ENCODE results near the gene TAS2R38.

The TAS2R38 gene

DNA sequence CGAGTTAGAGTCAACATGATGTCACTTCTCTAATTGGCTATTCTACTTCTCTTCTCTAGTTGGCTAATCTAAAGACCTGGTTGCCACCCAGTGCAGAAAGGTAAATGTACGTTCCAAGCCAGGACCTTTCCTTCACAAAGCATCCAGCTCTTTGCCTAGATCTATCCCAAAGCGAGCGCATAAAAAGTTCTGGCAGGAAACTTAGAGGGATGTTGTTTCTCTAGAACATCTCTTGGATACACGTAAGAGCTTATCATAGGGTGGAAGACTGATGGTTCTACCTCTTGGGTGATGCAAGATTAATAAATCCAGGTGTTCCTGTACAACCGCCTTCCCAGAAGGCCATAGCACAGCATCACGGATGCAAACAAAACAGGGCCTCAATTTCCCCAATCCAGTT lies at the start of gene TAS2R38:
TAS2R38 (minus strand) TSS at position 101 of the 400 bp plus-strand sequence; CDS start at position 17, 84 bp downstream.
- Histone ChIP-seq H3K27ac (ENCODE audit: low read depth, low read length) (no peak within 1 kb of the TSS), H3K27me3 (ENCODE audit: control insufficient read depth in 1 of 2, insufficient read depth in 2 of 2, low read length in 2 of 2) (no peaks in the 10 kb centered on the region), H3K4me3 (ENCODE audit: low read depth in 1 of 2, low read length in 2 of 2) (no peak within 1 kb of the TSS), H3K4me1 (ENCODE audit: control insufficient read depth in 1 of 2, insufficient read depth in 2 of 2, low read length in 2 of 2) (peaks cover 8 to 11% of the 10 kb centered on the region in 2 donors), H3K9ac (ENCODE audit: low read depth in 1 of 2, low read length in 2 of 2) (no peak within 1 kb of the TSS), H3K9me3 (ENCODE audit: control insufficient read depth in 1 of 2, low read length in 2 of 2) (no peaks in the 10 kb centered on the region), H3K36me3 (ENCODE audit: control insufficient read depth in 1 of 2, insufficient read depth in 2 of 2, low read length in 2 of 2) (no peaks in the 10 kb centered on the region)

DNA sequence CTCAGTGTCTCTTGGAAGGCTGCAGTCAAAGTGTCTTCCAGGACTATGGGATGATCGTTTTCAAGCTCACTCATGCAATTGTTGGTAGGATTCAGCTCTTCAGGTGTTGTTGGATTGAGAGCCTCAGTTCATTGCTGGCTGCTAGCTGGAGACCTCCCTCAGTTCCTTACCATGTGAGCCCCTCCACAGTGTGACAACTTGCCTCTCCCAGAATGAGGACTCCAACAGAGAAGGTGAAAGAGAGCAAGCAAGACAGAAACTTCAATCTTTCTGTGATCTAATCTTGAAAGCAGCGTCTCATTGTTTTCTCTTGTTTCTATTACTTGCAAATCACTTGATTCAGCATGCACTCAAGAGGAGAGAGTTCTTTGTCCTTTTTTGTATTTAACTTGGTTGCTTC lies 44.6 kb upstream of the TAS2R38 start:
- H3K9ac ChIP-seq (ENCODE audit: low read depth in 1 of 2, low read length in 2 of 2), result no peak overlapping the region
- no peaks in the 10 kb centered on the region for H3K9me3 ChIP-seq (ENCODE audit: control insufficient read depth in 1 of 2, low read length in 2 of 2)
- H3K36me3 ChIP-seq (ENCODE audit: control insufficient read depth in 1 of 2, insufficient read depth in 2 of 2, low read length in 2 of 2), result peaks cover 0 to 3% of the 10 kb centered on the region in 2 donors
- peaks cover 2 to 3% of the 10 kb centered on the region in 2 donors for H3K4me1 ChIP-seq (ENCODE audit: control insufficient read depth in 1 of 2, insufficient read depth in 2 of 2, low read length in 2 of 2)
- H3K27me3 ChIP-seq (ENCODE audit: control insufficient read depth in 1 of 2, insufficient read depth in 2 of 2, low read length in 2 of 2), result no peaks in the 10 kb centered on the region
- H3K27ac ChIP-seq (ENCODE audit: low read depth, low read length), result no peak overlapping the region
- H3K4me3 ChIP-seq (ENCODE audit: low read depth in 1 of 2, low read length in 2 of 2), result no peak overlapping the region

GRCh38 chr7:142017451-142017850 lies 43.9 kb upstream of the TAS2R38 start:
- Histone ChIP-seq H3K27ac (ENCODE audit: low read depth, low read length) (no peak overlapping the region), H3K9me3 (ENCODE audit: control insufficient read depth in 1 of 2, low read length in 2 of 2) (no peaks in the 10 kb centered on the region), H3K36me3 (ENCODE audit: control insufficient read depth in 1 of 2, insufficient read depth in 2 of 2, low read length in 2 of 2) (peaks cover 0 to 3% of the 10 kb centered on the region in 2 donors), H3K9ac (ENCODE audit: low read depth in 1 of 2, low read length in 2 of 2) (no peak overlapping the region), H3K27me3 (ENCODE audit: control insufficient read depth in 1 of 2, insufficient read depth in 2 of 2, low read length in 2 of 2) (no peaks in the 10 kb centered on the region), H3K4me3 (ENCODE audit: low read depth in 1 of 2, low read length in 2 of 2) (no peak overlapping the region), H3K4me1 (ENCODE audit: control insufficient read depth in 1 of 2, insufficient read depth in 2 of 2, low read length in 2 of 2) (peaks cover 8 to 10% of the 10 kb centered on the region in 2 donors)

DNA sequence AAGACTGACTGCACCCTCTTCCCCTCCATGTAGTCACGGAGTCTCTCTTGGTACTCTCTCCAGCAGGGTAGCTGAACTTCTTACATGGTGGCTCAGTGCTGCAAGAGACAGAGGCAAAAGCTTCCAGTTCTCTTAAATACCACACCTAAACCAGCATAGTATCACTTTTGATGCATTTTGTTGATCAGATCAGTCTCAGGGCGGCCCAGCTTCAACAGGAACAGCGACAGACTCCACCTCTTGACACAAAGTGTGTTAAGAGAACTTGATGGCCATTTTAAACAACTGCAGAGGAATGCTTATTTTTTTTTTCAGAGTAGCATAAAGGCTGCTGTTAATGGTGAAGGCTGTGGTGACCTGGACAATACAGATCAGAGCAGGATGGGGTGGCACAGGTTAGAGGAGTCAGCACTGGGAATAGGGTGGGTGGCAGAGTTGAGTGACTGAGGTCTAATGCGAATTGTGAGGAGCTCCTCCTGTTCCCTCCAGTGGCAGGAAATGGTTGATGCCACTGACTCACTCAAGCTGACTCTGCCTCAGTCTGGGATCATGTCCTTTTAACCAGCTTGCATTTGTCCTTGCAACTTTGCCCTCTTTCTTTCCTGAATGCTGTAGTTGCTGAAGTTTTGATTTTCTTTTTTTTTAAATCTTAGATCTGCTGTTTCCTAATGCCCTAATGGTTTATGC lies 39.4 kb upstream of the TAS2R38 start:
- Histone ChIP-seq H3K4me3 (ENCODE audit: low read depth in 1 of 2, low read length in 2 of 2) (no peak overlapping the region), H3K27ac (ENCODE audit: low read depth, low read length) (no peak overlapping the region)

GRCh38 chr7:142010952-142011548 lies 37.5 kb upstream of the TAS2R38 start:
- peaks cover 24 to 51% of the 10 kb centered on the region in 2 donors for H3K4me1 ChIP-seq (ENCODE audit: control insufficient read depth in 1 of 2, insufficient read depth in 2 of 2, low read length in 2 of 2)
- no peaks in the 10 kb centered on the region for H3K36me3 ChIP-seq (ENCODE audit: control insufficient read depth in 1 of 2, insufficient read depth in 2 of 2, low read length in 2 of 2)
- H3K4me3 ChIP-seq (ENCODE audit: low read depth in 1 of 2, low read length in 2 of 2), result peak overlapping the region in 1 of 2 donors; percentile 7
- no peaks in the 10 kb centered on the region for H3K27me3 ChIP-seq (ENCODE audit: control insufficient read depth in 1 of 2, insufficient read depth in 2 of 2, low read length in 2 of 2)
- no peak overlapping the region for H3K27ac ChIP-seq (ENCODE audit: low read depth, low read length)
- H3K9me3 ChIP-seq (ENCODE audit: control insufficient read depth in 1 of 2, low read length in 2 of 2), result no peaks in the 10 kb centered on the region
- H3K9ac ChIP-seq (ENCODE audit: low read depth in 1 of 2, low read length in 2 of 2), result no peak overlapping the region

More for the DNA sequence above, 39.4 kb upstream of the TAS2R38 start:
- H3K4me1 ChIP-seq (ENCODE audit: control insufficient read depth in 1 of 2, insufficient read depth in 2 of 2, low read length in 2 of 2), result peaks cover 24 to 51% of the 10 kb centered on the region in 2 donors
- no peaks in the 10 kb centered on the region for H3K36me3 ChIP-seq (ENCODE audit: control insufficient read depth in 1 of 2, insufficient read depth in 2 of 2, low read length in 2 of 2)
- H3K9me3 ChIP-seq (ENCODE audit: control insufficient read depth in 1 of 2, low read length in 2 of 2), result no peaks in the 10 kb centered on the region
- H3K27me3 ChIP-seq (ENCODE audit: control insufficient read depth in 1 of 2, insufficient read depth in 2 of 2, low read length in 2 of 2), result no peaks in the 10 kb centered on the region
- no peak overlapping the region for H3K9ac ChIP-seq (ENCODE audit: low read depth in 1 of 2, low read length in 2 of 2)

- H3K9me3 ChIP-seq (ENCODE audit: control insufficient read depth in 1 of 2, low read length in 2 of 2), result no peaks in the 10 kb centered on the region
- H3K27ac ChIP-seq (ENCODE audit: low read depth, low read length), result no peak overlapping the region
These were observed 35.6 kb upstream of the TAS2R38 start for GRCh38 chr7:142009187-142009586.

DNA sequence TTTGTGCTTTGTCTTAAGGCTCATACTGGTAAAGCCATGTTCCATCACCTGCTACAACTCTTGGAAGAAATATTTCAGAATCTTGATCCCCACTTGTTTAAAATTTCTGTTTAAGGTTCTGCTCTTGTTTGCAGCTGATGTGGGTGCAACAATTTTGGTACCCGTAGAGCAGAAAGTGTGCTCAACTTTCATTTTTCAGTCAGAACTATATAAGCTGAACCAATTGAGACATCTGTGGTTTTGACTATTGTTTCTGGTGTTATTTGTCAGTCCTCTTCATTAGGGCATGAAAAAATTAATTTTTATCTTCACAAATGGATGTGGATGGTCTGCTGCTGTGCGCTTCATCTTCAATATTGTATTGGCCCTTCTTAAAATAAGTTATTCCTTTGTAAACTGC lies 33.0 kb upstream of the TAS2R38 start:
- Histone ChIP-seq H3K27me3 (ENCODE audit: control insufficient read depth in 1 of 2, insufficient read depth in 2 of 2, low read length in 2 of 2) (no peaks in the 10 kb centered on the region), H3K9me3 (ENCODE audit: control insufficient read depth in 1 of 2, low read length in 2 of 2) (no peaks in the 10 kb centered on the region), H3K4me3 (ENCODE audit: low read depth in 1 of 2, low read length in 2 of 2) (no peak overlapping the region), H3K9ac (ENCODE audit: low read depth in 1 of 2, low read length in 2 of 2) (no peak overlapping the region), H3K4me1 (ENCODE audit: control insufficient read depth in 1 of 2, insufficient read depth in 2 of 2, low read length in 2 of 2) (peaks cover 19 to 35% of the 10 kb centered on the region in 2 donors), H3K27ac (ENCODE audit: low read depth, low read length) (no peak overlapping the region), H3K36me3 (ENCODE audit: control insufficient read depth in 1 of 2, insufficient read depth in 2 of 2, low read length in 2 of 2) (no peaks in the 10 kb centered on the region)

More at GRCh38 chr7:142009187-142009586, 35.6 kb upstream of the TAS2R38 start:
- Histone ChIP-seq H3K4me1 (ENCODE audit: control insufficient read depth in 1 of 2, insufficient read depth in 2 of 2, low read length in 2 of 2) (peaks cover 24 to 51% of the 10 kb centered on the region in 2 donors), H3K4me3 (ENCODE audit: low read depth in 1 of 2, low read length in 2 of 2) (no peak overlapping the region), H3K36me3 (ENCODE audit: control insufficient read depth in 1 of 2, insufficient read depth in 2 of 2, low read length in 2 of 2) (no peaks in the 10 kb centered on the region), H3K27me3 (ENCODE audit: control insufficient read depth in 1 of 2, insufficient read depth in 2 of 2, low read length in 2 of 2) (no peaks in the 10 kb centered on the region), H3K9ac (ENCODE audit: low read depth in 1 of 2, low read length in 2 of 2) (no peak overlapping the region)

GRCh38 chr7:142002179-142002578 lies 28.6 kb upstream of the TAS2R38 start:
- no peak overlapping the region for H3K4me3 ChIP-seq (ENCODE audit: low read depth in 1 of 2, low read length in 2 of 2)
- peaks cover 4 to 23% of the 10 kb centered on the region in 2 donors for H3K4me1 ChIP-seq (ENCODE audit: control insufficient read depth in 1 of 2, insufficient read depth in 2 of 2, low read length in 2 of 2)
- H3K9me3 ChIP-seq (ENCODE audit: control insufficient read depth in 1 of 2, low read length in 2 of 2), result no peaks in the 10 kb centered on the region
- no peaks in the 10 kb centered on the region for H3K36me3 ChIP-seq (ENCODE audit: control insufficient read depth in 1 of 2, insufficient read depth in 2 of 2, low read length in 2 of 2)
- no peak overlapping the region for H3K9ac ChIP-seq (ENCODE audit: low read depth in 1 of 2, low read length in 2 of 2)
- H3K27me3 ChIP-seq (ENCODE audit: control insufficient read depth in 1 of 2, insufficient read depth in 2 of 2, low read length in 2 of 2), result no peaks in the 10 kb centered on the region
- no peak overlapping the region for H3K27ac ChIP-seq (ENCODE audit: low read depth, low read length)

- Histone ChIP-seq H3K36me3 (ENCODE audit: control insufficient read depth in 1 of 2, insufficient read depth in 2 of 2, low read length in 2 of 2) (no peaks in the 10 kb centered on the region), H3K27me3 (ENCODE audit: control insufficient read depth in 1 of 2, insufficient read depth in 2 of 2, low read length in 2 of 2) (no peaks in the 10 kb centered on the region), H3K4me1 (ENCODE audit: control insufficient read depth in 1 of 2, insufficient read depth in 2 of 2, low read length in 2 of 2) (peaks cover 4 to 23% of the 10 kb centered on the region in 2 donors), H3K27ac (ENCODE audit: low read depth, low read length) (peak overlapping the region; percentile 63), H3K9ac (ENCODE audit: low read depth in 1 of 2, low read length in 2 of 2) (no peak overlapping the region), H3K4me3 (ENCODE audit: low read depth in 1 of 2, low read length in 2 of 2) (no peak overlapping the region), H3K9me3 (ENCODE audit: control insufficient read depth in 1 of 2, low read length in 2 of 2) (no peaks in the 10 kb centered on the region)
These were observed 27.7 kb upstream of the TAS2R38 start for GRCh38 chr7:142001163-142001874.

DNA sequence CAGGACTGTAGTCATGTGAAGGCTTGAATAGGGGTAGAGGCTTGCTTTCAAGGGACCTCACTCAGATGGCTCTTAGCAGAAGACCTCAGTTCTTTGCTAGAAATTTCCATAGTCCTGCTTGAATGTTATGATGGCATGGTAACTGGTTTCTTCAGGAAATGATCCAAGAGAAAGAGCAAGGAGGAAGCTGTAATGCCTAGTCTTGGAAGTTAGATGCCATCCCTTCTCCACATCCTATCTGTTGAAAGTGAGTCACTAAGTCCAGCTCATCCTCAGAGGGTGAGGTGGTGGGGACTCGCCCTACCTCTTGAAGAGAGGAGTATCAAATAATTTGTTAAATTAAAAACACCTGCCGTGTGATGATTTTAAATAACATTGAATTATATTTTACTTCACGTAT lies 26.7 kb upstream of the TAS2R38 start:
- Histone ChIP-seq H3K9me3 (ENCODE audit: control insufficient read depth in 1 of 2, low read length in 2 of 2) (no peaks in the 10 kb centered on the region), H3K4me3 (ENCODE audit: low read depth in 1 of 2, low read length in 2 of 2) (no peak overlapping the region)

More for the DNA sequence above, 26.7 kb upstream of the TAS2R38 start:
- Histone ChIP-seq H3K27me3 (ENCODE audit: control insufficient read depth in 1 of 2, insufficient read depth in 2 of 2, low read length in 2 of 2) (no peaks in the 10 kb centered on the region), H3K9ac (ENCODE audit: low read depth in 1 of 2, low read length in 2 of 2) (no peak overlapping the region), H3K27ac (ENCODE audit: low read depth, low read length) (no peak overlapping the region), H3K36me3 (ENCODE audit: control insufficient read depth in 1 of 2, insufficient read depth in 2 of 2, low read length in 2 of 2) (no peaks in the 10 kb centered on the region), H3K4me1 (ENCODE audit: control insufficient read depth in 1 of 2, insufficient read depth in 2 of 2, low read length in 2 of 2) (peaks cover 4 to 23% of the 10 kb centered on the region in 2 donors)

Measured in duodenal mucosa (tissue), 2 donors.